Activated T-cell treated with anti-CD3 and anti-CD28 coated beads, Interleukin-2, amount 50 U/mL, for 72 hours (primary cell): ENCODE results near the gene CGB8. TPM values are rescaled to one million over a fixed set of nuclear protein-coding genes. Genes with fewer than 3 reads are reported as not detected.
"Not testable (repeated sequence)": the region's sequence is repeated elsewhere in the genome, so short reads cannot be mapped to it uniquely, and the experiment has no call there.

Source experiments
- ATAC-seq, 2 donors: fragments of 150-1000 bp; cut with Tn5 transposase; replicated peaks in 1 of 2; 2 replicates each; pipeline ENCODE4 v1.10.0; 2021; ENCODE audit warnings: moderate library complexity in 2 of 2, mild to moderate bottlenecking in 1 of 2
- DNase-seq, 2 donors: peaks; one replicate each; pipeline ENCODE4 v3.0.0; 2021 to 2022; ENCODE audit warnings: mixed read lengths in 1 of 2
- H3K27ac Mint-ChIP-seq: one replicate; pipeline ENCODE4 v1.8.0; 2022; ENCODE audit warnings: mild to moderate bottlenecking, moderate library complexity, mixed read lengths
- H3K27me3 Mint-ChIP-seq: one replicate; pipeline ENCODE4 v1.8.0; 2022; ENCODE audit warnings: low read depth, mixed read lengths
- H3K36me3 Mint-ChIP-seq, 2 donors: one replicate each; pipeline ENCODE4 v1.8.0; 2022; ENCODE audit warnings: mixed read lengths in 2 of 2, mild to moderate bottlenecking in 1 of 2; ENCODE audit not compliant: insufficient read depth in 2 of 2
- H3K4me1 Mint-ChIP-seq: one replicate; pipeline ENCODE4 v1.8.0; 2022; ENCODE audit warnings: low read depth, mixed read lengths
- H3K4me3 Mint-ChIP-seq, 2 donors: one replicate each; pipeline ENCODE4 v1.8.0; 2022; ENCODE audit warnings: mild to moderate bottlenecking in 2 of 2, mixed read lengths in 2 of 2, moderate library complexity in 2 of 2
- H3K9me3 Mint-ChIP-seq, 2 donors: one replicate each; pipeline ENCODE4 v1.8.0; 2022; ENCODE audit warnings: mixed read lengths in 2 of 2
- total RNA-seq, 2 donors: library from RNA; stranded (reverse); gene quantifications; one replicate each; pipeline ENCODE4 v1.2.3, GENCODE V29; 2022

Gene CGB8
- total RNA-seq, 2 donors from 2014 or later: not detected

DNA sequence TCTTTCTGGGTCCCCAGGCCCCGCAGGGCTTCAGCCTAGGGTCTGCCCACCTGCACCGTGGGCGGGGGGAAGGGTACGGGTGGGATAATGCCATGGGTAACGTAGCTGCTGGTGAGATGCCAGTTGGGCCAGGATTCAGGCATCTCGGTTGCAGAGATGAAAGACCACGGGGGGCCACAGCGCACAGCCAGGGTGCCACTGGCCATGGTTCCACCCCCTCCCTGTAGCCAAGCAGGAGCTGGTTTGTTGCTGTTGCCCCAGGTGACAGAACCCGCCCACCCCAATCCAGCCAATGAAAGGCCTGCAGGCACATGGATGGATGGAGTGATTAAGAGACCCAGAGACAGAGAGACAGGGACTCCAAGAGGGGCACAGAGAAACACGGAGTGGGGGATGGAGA, 9.7 kb upstream of the CGB8 start:
- peaks cover 25% of the 10 kb centered on the region for H3K4me1 Mint-ChIP-seq
- peaks cover 63% of the 10 kb centered on the region for H3K27me3 Mint-ChIP-seq
- H3K27ac Mint-ChIP-seq: no peak overlapping the region
- ATAC-seq (peak in 1 of 2 donors; percentile 43), DNase-seq (peak; percentile 39 to 57)
- peak overlapping the region in 1 of 2 donors; percentile 91 for H3K4me3 Mint-ChIP-seq
- H3K36me3 Mint-ChIP-seq: no peaks in the 10 kb centered on the region
- no peaks in the 10 kb centered on the region for H3K9me3 Mint-ChIP-seq

DNA sequence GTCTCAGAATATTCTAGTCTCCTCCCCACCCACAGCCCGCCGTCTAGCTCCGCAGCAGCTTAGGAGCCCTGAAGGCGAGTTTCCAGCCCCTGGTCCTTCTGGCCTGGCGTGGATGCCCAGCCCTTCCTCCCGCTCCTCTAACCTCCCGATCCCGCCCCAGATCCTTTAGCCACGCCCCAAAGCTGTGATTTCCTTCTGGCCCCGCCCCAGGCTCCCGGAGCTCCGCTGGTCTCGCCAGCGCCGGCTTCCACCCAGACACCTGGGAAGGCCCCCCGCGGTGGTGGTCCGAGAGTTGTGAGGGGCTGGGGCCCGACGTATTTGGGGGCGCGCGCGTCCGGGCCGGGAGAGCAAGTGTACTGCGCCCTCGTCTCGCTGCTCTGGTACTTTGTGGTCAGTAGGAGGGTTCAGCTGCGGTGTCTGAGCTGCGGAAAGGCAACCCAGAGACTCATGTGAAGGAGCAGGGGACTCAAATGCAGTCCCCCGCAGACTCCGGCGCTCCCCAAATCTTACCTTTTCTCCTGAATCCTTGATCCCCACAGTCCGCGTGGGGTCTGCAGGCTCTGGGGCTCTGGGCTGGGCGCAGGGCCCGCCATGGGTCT, 8.8 kb upstream of the CGB8 start, which contains the start of gene CGB7:
Gene CGB7 (minus strand): TSS at position 114 of the 599 bp plus-strand sequence. CDS start 2,374 bp downstream, outside the sequence.
- H3K4me3 Mint-ChIP-seq: peak within 1 kb of the TSS; percentile 85 to 91
- no peaks in the 10 kb centered on the region for H3K9me3 Mint-ChIP-seq
- H3K4me1 Mint-ChIP-seq: peaks cover 25% of the 10 kb centered on the region
- ATAC-seq (peak; percentile 41 to 45), DNase-seq (peak; percentile 39 to 40)
- no peak within 1 kb of the TSS for H3K27ac Mint-ChIP-seq
- H3K36me3 Mint-ChIP-seq: no peaks in the 10 kb centered on the region
- H3K27me3 Mint-ChIP-seq: peaks cover 54% of the 10 kb centered on the region

DNA sequence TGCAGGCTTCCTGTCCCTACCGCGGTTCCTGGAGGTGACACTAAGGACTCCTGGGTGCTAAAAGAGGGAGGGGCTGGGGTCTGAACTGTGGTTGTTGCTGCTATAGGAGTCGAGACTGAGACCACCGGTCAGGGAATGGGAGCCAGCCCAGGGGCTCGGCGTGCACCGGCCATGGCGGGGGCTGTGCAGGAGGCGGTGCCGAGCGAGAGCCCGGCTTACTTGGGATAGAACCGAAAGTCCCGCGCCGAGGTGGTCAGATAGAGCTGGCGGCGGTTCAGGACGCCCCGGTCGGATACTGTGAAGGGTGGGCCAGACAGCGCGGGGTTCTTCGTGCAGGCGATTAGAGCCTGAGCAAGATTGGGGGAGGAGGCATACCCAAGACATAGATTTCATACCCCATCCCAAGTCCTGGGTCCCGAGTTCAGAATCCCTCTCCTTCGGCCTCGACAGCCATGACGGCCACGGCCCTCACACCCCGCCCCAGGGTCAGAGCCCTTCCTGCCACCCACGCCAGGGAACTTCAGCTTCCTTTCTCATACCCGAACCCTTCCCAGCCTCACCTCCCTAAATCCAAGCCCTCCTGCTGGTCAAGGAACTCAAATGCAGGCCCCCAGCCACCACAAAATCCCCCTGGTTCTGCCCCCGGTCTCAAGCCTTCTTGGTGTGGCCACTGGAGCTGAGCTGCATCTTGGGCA, 8.1 kb upstream of the CGB8 start:
- H3K36me3 Mint-ChIP-seq, DNase-seq, H3K27ac Mint-ChIP-seq, H3K9me3 Mint-ChIP-seq: not testable (repeated sequence)
- H3K27me3 Mint-ChIP-seq: peaks cover 54% of the 10 kb centered on the region
- H3K4me1 Mint-ChIP-seq: peaks cover 25% of the 10 kb centered on the region
- H3K4me3 Mint-ChIP-seq: peak overlapping the region; percentile 85 to 91
- ATAC-seq: peak in 1 of 2 donors; percentile 20

DNA sequence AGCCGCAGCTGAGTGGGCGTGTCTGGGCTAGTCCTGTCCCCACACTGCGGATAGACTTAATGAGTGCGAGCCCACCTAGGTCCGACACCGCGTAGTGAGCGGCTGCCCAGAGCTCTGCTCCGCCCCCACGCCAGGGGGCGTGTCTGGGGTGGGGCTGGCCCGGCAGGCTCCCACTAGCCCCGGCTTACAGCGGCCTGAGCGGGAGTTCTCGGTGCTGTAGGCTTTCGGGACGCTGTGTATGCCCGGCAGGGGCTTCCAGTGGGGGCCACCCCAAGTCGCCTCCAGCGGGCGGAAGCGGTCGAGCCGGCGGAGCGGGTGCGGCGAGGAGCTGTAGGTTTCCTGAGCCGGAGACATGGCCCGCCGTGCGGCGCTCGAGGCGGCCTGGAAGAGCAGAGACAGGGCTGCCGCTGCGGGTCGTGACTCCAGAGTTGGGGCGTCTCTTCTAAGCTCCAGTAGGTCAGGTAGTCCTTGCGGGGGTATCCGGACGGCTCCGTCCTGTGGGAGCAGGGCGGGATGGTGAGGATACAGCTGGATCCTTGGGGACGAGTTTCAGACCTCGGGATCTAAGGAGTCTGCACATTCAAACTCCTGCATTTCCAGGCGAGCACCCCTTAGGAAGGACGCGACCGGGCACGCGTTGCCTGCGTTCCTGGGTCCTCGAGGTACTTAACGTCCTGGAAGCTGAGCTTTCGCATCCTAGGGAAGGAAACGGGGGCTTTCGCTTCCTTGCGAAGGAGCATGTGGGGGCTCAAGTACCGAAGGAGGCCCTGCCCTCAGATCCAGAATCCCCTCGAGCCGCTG, 7.4 kb upstream of the CGB8 start:
- Mint-ChIP-seq H3K4me3 (peak overlapping the region; percentile 85 to 91), H3K9me3 (no peaks in the 10 kb centered on the region), H3K27ac (no peak overlapping the region), H3K4me1 (peaks cover 25% of the 10 kb centered on the region), H3K27me3 (peaks cover 49% of the 10 kb centered on the region), H3K36me3 (no peaks in the 10 kb centered on the region)
- peak; percentile 79 to 87 for ATAC-seq
- peak; percentile 61 to 70 for DNase-seq

DNA sequence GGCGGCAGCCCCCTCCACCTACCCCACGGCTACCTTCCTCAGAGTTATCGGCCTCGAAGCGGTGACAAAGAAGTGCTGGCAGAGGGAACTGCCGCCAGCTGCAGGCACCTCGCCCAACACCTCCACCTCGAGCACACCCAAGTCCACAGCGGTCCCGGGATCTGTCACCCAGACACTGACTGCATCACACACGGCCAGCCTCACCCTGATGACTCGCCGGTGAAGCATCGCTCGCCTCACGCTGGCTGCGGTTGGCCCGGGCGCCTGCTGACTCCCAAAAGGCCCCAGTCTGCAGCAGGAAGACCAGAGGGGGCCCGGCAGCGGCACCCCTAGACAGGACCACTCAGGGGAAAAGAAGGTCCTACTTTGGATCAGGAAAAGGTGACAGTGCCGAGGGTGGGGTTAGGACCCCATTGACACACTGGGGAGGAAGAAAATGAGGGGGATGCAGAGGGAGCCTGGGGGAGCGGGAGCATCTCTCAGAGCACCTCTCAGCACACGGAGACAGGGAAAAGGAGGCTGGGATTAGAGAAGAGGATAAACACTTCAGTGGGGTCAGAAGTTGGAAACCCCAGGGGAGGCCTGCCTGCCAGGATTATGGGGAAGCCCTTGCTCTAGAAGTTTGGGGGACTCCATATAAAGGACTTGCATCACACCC, 1.6 kb upstream of the CGB8 start:
- H3K27me3 Mint-ChIP-seq, H3K36me3 Mint-ChIP-seq, ATAC-seq, H3K4me1 Mint-ChIP-seq, H3K4me3 Mint-ChIP-seq, DNase-seq, H3K27ac Mint-ChIP-seq, H3K9me3 Mint-ChIP-seq: not testable (repeated sequence)

DNA sequence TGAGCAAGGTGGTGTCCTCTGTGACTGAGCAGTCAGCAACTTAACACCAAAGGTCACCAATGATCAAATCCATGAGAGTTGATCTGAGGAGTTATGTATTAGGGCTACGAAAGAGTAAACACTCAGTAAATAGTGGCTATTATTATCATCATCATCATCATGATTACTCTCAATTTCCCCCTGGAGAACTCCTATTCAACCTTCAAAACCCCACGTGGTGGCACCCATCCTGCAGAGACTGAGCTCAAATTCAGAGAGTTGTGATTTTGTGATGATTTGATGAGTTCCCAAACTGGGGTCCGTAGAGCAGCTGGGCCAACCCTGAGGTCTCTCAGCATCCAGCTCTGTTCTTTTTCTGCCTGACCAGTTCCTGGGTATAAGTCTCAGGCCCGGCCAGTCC, 923 bp upstream of the CGB8 start:
- H3K9me3 Mint-ChIP-seq, H3K36me3 Mint-ChIP-seq, H3K27me3 Mint-ChIP-seq, H3K4me1 Mint-ChIP-seq, ATAC-seq, H3K27ac Mint-ChIP-seq, DNase-seq, H3K4me3 Mint-ChIP-seq: not testable (repeated sequence)

DNA sequence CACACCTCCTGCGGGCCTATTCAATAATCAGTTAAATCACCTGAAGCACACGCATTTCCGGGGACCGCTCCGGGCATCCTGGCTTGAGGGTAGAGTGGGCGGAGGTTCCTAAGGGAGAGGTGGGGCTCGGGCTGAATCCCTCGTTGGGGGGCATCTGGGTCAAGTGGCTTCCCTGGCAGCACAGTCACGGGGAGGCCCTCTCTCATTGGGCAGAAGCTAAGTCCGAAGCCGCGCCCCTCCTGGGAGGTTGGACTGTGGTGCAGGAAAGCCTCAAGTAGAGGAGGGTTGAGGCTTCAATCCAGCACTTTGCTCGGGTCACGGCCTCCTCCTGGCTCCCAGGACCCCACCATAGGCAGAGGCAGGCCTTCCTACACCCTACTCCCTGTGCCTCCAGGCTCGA, 5.4 kb downstream of the CGB8 start, which contains the start of gene CGB5:
Gene CGB5 (plus strand): TSS at position 301 of the 400 bp plus-strand sequence. CDS start 362 bp downstream, outside the sequence.
- not testable (repeated sequence) for H3K4me1 Mint-ChIP-seq, H3K4me3 Mint-ChIP-seq, H3K27ac Mint-ChIP-seq, DNase-seq, ATAC-seq, H3K36me3 Mint-ChIP-seq, H3K27me3 Mint-ChIP-seq, H3K9me3 Mint-ChIP-seq

DNA sequence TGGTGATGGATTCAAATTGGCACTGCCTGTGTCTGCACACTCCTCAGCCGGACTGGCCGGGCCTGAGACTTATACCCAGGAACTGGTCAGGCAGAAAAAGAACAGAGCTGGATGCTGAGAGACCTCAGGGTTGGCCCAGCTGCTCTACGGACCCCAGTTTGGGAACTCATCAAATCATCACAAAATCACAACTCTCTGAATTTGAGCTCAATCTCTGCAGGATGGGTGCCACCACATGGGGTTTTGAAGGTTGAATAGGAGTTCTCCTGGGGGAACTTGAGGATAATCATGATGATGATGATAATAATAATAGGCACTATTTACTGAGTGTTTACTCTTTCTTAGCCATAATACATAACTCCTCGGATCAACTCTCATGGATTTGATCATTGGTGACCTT, 6.2 kb downstream of the CGB8 start:
- not testable (repeated sequence) for H3K27me3 Mint-ChIP-seq, H3K4me1 Mint-ChIP-seq, H3K36me3 Mint-ChIP-seq

DNA sequence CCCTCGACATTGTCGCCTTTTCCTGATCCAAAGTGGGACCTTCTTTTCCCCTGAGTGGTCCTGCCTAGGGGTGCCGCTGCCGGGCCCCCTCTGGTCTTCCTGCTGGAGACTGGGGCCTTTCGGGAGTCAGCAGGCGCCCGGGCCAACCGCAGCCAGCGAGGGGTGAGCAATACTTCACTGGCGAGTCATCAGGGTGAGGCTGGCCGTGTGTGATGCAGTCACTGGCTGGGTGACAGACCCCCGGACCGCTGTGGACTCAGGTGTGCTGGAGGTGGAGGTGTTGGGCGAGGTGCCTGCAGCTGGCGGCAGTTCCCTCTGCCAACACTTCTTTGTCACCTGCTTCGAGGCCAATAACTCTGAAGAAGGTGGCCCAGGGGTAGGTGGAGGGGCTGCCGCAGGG, 6.7 kb downstream of the CGB8 start:
- H3K9me3 Mint-ChIP-seq: no peaks in the 10 kb centered on the region
- ATAC-seq (no peak), DNase-seq (no peak)
- no peaks in the 10 kb centered on the region for H3K4me1 Mint-ChIP-seq
- H3K36me3 Mint-ChIP-seq: no peaks in the 10 kb centered on the region
- H3K27me3 Mint-ChIP-seq: no peaks in the 10 kb centered on the region
- H3K27ac Mint-ChIP-seq: no peak overlapping the region
- H3K4me3 Mint-ChIP-seq: no peak overlapping the region

More for the DNA sequence above, 6.2 kb downstream of the CGB8 start:
- ATAC-seq, H3K4me3 Mint-ChIP-seq, DNase-seq, H3K27ac Mint-ChIP-seq, H3K9me3 Mint-ChIP-seq: not testable (repeated sequence)

DNA sequence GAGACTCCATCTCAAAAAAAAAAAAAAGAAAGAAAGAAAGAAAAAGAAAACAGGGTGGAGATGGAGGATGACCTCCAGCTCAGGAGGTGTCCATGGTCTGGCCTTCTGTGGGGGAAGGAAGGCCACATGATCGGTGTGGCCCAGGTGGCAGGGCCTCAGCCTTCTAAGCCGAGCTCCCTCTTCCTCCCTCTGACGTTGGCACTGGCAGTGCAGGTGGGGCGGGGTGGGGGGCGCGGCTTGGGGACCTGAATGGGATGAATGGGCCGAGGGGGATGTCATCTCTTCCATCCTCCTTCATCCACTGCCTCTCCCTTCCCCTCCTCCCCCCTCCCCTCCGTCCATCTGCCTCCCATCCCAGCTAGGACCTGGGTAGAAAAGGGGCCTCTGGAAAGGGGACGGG, 9.2 kb downstream of the CGB8 start:
- ATAC-seq, H3K4me1 Mint-ChIP-seq, H3K27ac Mint-ChIP-seq, H3K27me3 Mint-ChIP-seq, H3K9me3 Mint-ChIP-seq, H3K36me3 Mint-ChIP-seq, H3K4me3 Mint-ChIP-seq, DNase-seq: not testable (repeated sequence)

DNA sequence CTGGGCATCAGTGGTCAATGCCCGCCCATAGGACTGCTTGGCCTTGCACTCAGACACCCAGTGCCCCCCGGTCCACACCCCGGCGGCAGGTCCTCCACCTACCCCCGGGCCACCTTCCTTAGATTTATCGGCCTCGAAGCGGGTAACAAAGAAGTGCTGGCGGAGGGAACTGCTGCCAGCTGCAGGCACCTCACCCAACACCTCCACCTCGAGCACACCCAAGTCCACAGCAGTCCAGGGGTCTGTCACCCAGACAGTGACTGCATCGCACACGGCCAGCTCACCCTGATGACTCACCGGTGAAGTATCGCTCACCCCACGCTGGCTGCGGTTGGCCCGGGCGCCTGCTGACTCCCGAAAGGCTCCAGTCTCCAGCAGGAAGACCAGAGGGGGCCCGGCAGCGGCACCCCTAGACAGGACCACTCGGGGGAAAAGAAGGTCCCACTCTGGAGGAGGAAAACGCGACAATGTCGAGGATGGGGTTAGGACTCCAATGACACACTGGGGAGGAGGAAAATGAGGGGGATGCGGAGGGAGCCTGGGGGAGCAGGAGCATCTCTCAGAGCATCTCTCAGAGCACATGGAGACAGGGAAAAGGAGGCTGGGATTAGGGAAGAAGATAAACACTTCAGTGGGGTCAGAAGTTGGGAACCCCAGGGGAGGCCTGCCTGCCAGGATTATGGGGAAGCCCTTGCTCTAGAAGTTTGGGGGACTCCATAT, 10.2 kb downstream of the CGB8 start:
- H3K4me1 Mint-ChIP-seq, H3K9me3 Mint-ChIP-seq, DNase-seq, H3K27me3 Mint-ChIP-seq, ATAC-seq, H3K27ac Mint-ChIP-seq, H3K4me3 Mint-ChIP-seq, H3K36me3 Mint-ChIP-seq: not testable (repeated sequence)

DNA sequence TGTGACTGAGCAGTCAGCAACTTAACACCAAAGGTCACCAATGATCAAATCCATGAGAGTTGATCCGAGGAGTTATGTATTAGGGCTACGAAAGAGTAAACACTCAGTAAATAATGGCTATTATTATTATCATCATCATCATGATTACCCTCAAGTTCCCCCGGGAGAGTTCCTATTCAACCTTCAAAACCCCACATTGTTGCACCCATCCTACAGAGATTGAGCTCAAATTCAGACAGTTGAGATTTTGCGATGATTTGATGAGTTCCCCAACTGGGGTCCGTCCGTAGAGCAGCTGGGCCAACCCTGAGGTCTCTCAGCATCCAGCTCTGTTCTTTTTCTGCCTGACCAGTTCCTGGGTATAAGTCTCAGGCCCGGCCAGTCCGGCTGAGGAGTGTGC, 10.8 kb downstream of the CGB8 start:
- H3K36me3 Mint-ChIP-seq, H3K4me3 Mint-ChIP-seq, H3K4me1 Mint-ChIP-seq, H3K9me3 Mint-ChIP-seq, H3K27ac Mint-ChIP-seq, ATAC-seq, H3K27me3 Mint-ChIP-seq, DNase-seq: not testable (repeated sequence)
